Endodermal cell (in vitro differentiated cells): Measurements from ENCODE around the gene PER1. TPM values are rescaled to one million over a fixed set of nuclear protein-coding genes. Genes with fewer than 3 reads are reported as not detected.
A peak's percentile ranks its signal among the peaks of the same experiment; 100 is the strongest.

Experiments used
- DNase-seq: peaks from one replicate; pipeline ENCODE4 v3.0.0-alpha.2; 2017
- H3K27ac ChIP-seq: 2 replicates; pipeline ENCODE4 v1.5.1; 2013; ENCODE audit warnings: mild to moderate bottlenecking, low read depth, low read length, moderate library complexity
- H3K27me3 ChIP-seq: 2 replicates; pipeline ENCODE4 v1.6.1; 2013; ENCODE audit warnings: mild to moderate bottlenecking, low read length, moderate library complexity; ENCODE audit not compliant: insufficient read depth, control insufficient read depth, poor library complexity, severe bottlenecking
- H3K36me3 ChIP-seq: 2 replicates; pipeline ENCODE4 v1.7.0; 2013; ENCODE audit warnings: mild to moderate bottlenecking, low read length, moderate library complexity; ENCODE audit not compliant: control insufficient read depth, insufficient read depth
- H3K4me1 ChIP-seq: one replicate; pipeline ENCODE4 v1.7.0; 2013; ENCODE audit warnings: low read length; ENCODE audit not compliant: control insufficient read depth, insufficient read depth
- H3K4me3 ChIP-seq: 2 replicates; pipeline ENCODE4 v1.5.1; 2013; ENCODE audit warnings: mild to moderate bottlenecking, low read length, moderate library complexity
- H3K9ac ChIP-seq: 2 replicates; pipeline ENCODE4 v1.6.1; 2013; ENCODE audit warnings: mild to moderate bottlenecking, low read length, moderate library complexity; ENCODE audit not compliant: poor library complexity, severe bottlenecking; ENCODE audit errors: extremely low read depth
- H3K9me3 ChIP-seq: 2 replicates; pipeline ENCODE4 v1.6.1; 2013; ENCODE audit warnings: mild to moderate bottlenecking, low read length, moderate library complexity; ENCODE audit not compliant: control insufficient read depth
- H3K27ac Mint-ChIP-seq: 2 replicates; pipeline ENCODE4 v1.8.0; 2020; ENCODE audit warnings: mixed read lengths
- H3K27me3 Mint-ChIP-seq: 2 replicates; pipeline ENCODE4 v1.8.0; 2021; ENCODE audit warnings: mild to moderate bottlenecking, mixed read lengths; ENCODE audit not compliant: insufficient read depth
- H3K36me3 Mint-ChIP-seq: 2 replicates; pipeline ENCODE4 v1.8.0; 2020; ENCODE audit warnings: low read depth, mixed read lengths
- H3K4me1 Mint-ChIP-seq: 2 replicates; pipeline ENCODE4 v1.8.0; 2020; ENCODE audit warnings: mixed read lengths
- H3K4me3 Mint-ChIP-seq: 2 replicates; pipeline ENCODE4 v1.8.0; 2020; ENCODE audit warnings: mild to moderate bottlenecking, moderate library complexity, mixed read lengths
- H3K9me3 Mint-ChIP-seq: 2 replicates; pipeline ENCODE4 v1.8.0; 2020; ENCODE audit warnings: mild to moderate bottlenecking, mixed read lengths
- whole genome bisulfite sequencing, 2 experiments: methylation state at CpG; one replicate each; pipeline versions ENCODE4 v1.1.5 to v1.1.7; 2013; ENCODE audit warnings: missing lambda C conversion rate in 2 of 2, mixed read lengths in 1 of 2; ENCODE audit not compliant: insufficient coverage in 1 of 2, insufficient read length in 1 of 2; 5-methylcytosine and 5-hydroxymethylcytosine counted together
- total RNA-seq, 2 donors: library from RNA; stranded (reverse); fragmentation: NEBNext Ultra II Directional in 1 of 2; extraction: Animal tissue kit (Norgen Biotek cat#: 25700) in 1 of 2; gene quantifications; 2 replicates in 1 of 2; 3 replicates in 1 of 2; pipeline ENCODE4 v1.2.1, GENCODE V29; 2021
- TF ChIP-seq, protein P1 (sequence below): fragments of 200-600 bp; sonication (generic); conservative IDR thresholded peaks from 2 replicates; pipeline ENCODE4 v1.5.0; 2021; ENCODE audit warnings: antibody characterized with exemption, mild to moderate bottlenecking

The PER1 gene
- total RNA-seq, 2 donors from 2014 or later, result 38.3 to 53.7 TPM

DNA sequence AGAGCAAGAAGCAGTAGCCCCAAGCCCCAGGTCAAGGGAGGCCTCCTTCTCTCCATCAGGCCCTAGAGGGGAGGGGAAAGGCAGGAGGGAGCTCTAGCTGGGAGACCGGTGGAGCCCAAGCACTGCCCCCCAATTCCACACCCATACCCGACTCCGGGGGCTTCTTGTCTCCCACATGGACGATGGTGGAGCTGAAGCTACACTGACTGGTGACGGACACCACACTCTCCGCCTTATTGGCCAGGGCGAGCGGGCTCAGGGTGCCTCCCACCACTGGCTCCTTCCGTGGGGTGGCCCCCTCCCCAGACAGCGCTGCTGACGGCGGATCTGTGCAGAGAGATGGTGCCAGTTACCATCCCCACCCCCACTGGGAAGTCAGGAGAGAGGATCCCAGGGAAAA lies 6.4 kb downstream of the PER1 start:
- H3K9me3 ChIP-seq, result no peaks in the 10 kb centered on the region
- no peaks in the 10 kb centered on the region for H3K27me3 Mint-ChIP-seq
- H3K4me3 Mint-ChIP-seq, result no peak overlapping the region
- no peak for DNase-seq
- no peaks in the 10 kb centered on the region for H3K4me1 ChIP-seq
- no peaks in the 10 kb centered on the region for H3K9me3 Mint-ChIP-seq
- no peak overlapping the region for H3K27ac ChIP-seq
- H3K4me1 Mint-ChIP-seq, result no peaks in the 10 kb centered on the region
- peaks cover 67% of the 10 kb centered on the region for H3K36me3 ChIP-seq
- no peak overlapping the region for H3K4me3 ChIP-seq
- no peak overlapping the region for H3K9ac ChIP-seq
- H3K27me3 ChIP-seq, result no peaks in the 10 kb centered on the region
- H3K36me3 Mint-ChIP-seq, result peaks cover 61% of the 10 kb centered on the region
- TF ChIP-seq, protein P1, sequence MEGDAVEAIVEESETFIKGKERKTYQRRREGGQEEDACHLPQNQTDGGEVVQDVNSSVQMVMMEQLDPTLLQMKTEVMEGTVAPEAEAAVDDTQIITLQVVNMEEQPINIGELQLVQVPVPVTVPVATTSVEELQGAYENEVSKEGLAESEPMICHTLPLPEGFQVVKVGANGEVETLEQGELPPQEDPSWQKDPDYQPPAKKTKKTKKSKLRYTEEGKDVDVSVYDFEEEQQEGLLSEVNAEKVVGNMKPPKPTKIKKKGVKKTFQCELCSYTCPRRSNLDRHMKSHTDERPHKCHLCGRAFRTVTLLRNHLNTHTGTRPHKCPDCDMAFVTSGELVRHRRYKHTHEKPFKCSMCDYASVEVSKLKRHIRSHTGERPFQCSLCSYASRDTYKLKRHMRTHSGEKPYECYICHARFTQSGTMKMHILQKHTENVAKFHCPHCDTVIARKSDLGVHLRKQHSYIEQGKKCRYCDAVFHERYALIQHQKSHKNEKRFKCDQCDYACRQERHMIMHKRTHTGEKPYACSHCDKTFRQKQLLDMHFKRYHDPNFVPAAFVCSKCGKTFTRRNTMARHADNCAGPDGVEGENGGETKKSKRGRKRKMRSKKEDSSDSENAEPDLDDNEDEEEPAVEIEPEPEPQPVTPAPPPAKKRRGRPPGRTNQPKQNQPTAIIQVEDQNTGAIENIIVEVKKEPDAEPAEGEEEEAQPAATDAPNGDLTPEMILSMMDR, result no peak
- H3K27ac Mint-ChIP-seq, result no peak overlapping the region
- WGBS, 2 experiments, result 91% methylated on average over 4 to 11 of the region's 12 CpGs

DNA sequence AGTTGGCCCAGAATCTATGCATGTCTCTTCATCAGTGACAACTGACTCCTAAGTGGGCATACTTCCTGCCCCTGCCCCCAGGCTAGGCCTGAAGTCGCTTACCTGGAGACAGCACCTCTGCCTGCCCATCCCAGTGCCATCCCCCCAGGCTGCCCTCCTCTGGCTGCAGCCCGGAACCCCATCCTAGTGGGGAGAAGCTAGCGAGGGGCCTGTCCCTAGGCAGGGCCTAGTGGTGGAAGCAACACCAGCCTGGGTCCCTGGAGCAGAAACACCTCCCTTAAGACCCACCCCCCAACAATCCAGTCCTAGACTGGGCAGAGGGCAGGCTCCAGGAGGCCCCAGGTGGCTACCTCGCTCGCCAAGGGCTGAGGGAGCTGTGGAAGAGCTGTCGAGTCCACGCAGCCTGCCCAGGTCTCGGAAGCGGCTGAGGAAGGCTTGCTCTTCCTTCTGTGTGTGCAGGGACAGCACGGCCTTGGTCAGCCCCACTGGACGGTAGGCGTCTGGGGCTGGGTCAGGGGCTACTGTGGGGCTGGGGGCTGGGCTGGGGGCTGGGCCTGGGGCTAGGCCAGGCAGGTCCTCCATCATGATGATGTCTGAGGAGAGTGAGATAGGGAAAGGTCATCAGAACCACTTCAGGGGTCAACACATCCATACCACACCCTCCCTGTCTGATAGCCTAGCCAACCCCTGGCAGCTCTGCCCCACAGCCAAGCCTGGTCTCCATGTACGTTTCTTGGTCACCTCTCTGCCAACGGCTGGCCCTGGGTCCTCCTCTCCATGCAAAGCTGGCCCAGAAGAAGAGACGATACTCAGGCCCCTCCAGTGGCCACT lies 7.6 kb downstream of the PER1 start:
- no peaks in the 10 kb centered on the region for H3K9me3 ChIP-seq
- Mint-ChIP-seq H3K9me3 (no peaks in the 10 kb centered on the region), H3K27ac (no peak overlapping the region), H3K4me1 (no peaks in the 10 kb centered on the region), H3K36me3 (peaks cover 69% of the 10 kb centered on the region), H3K27me3 (no peaks in the 10 kb centered on the region), H3K4me3 (no peak overlapping the region)
- H3K36me3 ChIP-seq, result peaks cover 69% of the 10 kb centered on the region
- no peak overlapping the region for H3K27ac ChIP-seq
- H3K9ac ChIP-seq, result no peak overlapping the region
- peak; percentile 45 for DNase-seq
- no peaks in the 10 kb centered on the region for H3K27me3 ChIP-seq
- H3K4me1 ChIP-seq, result no peaks in the 10 kb centered on the region
- TF ChIP-seq, protein P1, result no peak
- WGBS, 2 experiments, result 93 to 100% methylated on average over 3 to 15 of the region's 15 CpGs
- H3K4me3 ChIP-seq, result no peak overlapping the region

DNA sequence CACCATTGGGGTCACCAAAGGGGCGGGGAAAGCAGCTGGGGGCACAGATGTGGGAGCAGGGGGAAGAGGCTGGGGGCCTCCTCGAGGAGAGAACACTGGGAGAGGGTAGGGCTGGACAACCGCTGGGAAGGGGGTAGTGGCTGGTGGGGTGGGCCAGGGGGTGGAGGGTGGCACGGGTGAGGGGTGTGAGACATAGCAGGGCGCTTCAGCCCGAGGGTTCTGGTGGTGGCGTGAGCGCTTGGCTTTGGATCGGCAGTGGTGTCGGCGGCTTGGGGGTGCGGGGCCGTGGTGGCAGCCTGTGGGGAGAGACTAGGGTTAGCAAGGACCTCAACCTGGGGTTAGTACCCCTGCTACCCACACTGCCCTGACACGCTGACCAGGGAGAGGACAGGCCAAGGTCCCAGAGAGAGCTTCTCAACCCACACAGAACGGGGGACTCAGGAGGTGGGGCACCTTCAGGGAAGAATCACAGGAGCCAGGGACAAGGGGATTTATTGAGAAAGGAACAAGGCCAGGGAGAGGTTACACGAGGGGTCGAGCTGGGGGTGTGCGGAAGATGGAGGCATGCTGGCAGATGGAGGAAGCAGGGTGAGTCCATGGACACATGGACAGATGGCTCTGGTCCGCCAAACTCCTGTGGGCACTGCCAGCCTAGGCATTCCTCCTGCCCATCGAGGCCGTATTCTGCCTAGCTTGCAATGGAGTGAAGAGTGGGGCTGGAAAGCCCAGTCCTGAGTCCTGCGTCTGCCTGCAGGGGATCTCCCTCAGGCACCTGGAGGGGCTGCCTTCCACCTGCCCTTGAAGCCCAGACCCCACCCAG lies 8.4 kb downstream of the PER1 start:
- no peak overlapping the region for H3K27ac Mint-ChIP-seq
- H3K4me1 ChIP-seq, result no peaks in the 10 kb centered on the region
- no peak overlapping the region for H3K27ac ChIP-seq
- WGBS, 2 experiments, result 93 to 94% methylated on average over 12 to 22 of the region's 22 CpGs
- no peak overlapping the region for H3K4me3 Mint-ChIP-seq
- peaks cover 66% of the 10 kb centered on the region for H3K36me3 Mint-ChIP-seq
- TF ChIP-seq, protein P1, result no peak
- H3K9me3 Mint-ChIP-seq, result no peaks in the 10 kb centered on the region
- H3K27me3 ChIP-seq, result no peaks in the 10 kb centered on the region
- H3K4me3 ChIP-seq, result no peak overlapping the region
- no peaks in the 10 kb centered on the region for H3K4me1 Mint-ChIP-seq
- H3K9me3 ChIP-seq, result no peaks in the 10 kb centered on the region
- H3K9ac ChIP-seq, result no peak overlapping the region
- peak; percentile 42 for DNase-seq
- H3K36me3 ChIP-seq, result peaks cover 64% of the 10 kb centered on the region
- no peaks in the 10 kb centered on the region for H3K27me3 Mint-ChIP-seq
